Spinal cord (tissue), 10 donors: ENCODE measurements around the gene SERPINA6. TPM values are rescaled to one million over a fixed set of nuclear protein-coding genes. Genes with fewer than 3 reads are reported as not detected.
"Not testable (repeated sequence)": the region's sequence is repeated elsewhere in the genome, so short reads cannot be mapped to it uniquely, and the experiment has no call there.

ENCODE experiments used
- DNase-seq, 6 donors: peaks; one replicate each; pipeline versions ENCODE4 v3.0.0 to v3.0.0-alpha.2; 2013 to 2015; ENCODE audit warnings: low spot score in 6 of 6, low read depth in 4 of 6
- H3K27ac ChIP-seq: one replicate; pipeline ENCODE4 v1.5.1; 2013; ENCODE audit warnings: low read depth, low read length, control low read depth
- H3K27me3 ChIP-seq: one replicate; pipeline ENCODE4 v1.6.1; 2013; ENCODE audit warnings: low read length; ENCODE audit not compliant: control insufficient read depth, insufficient read depth
- H3K36me3 ChIP-seq: one replicate; pipeline ENCODE4 v1.6.1; 2013; ENCODE audit warnings: low read length; ENCODE audit not compliant: control insufficient read depth, insufficient read depth
- H3K4me1 ChIP-seq: one replicate; pipeline ENCODE4 v1.6.1; 2013; ENCODE audit warnings: low read length; ENCODE audit not compliant: control insufficient read depth, insufficient read depth
- H3K4me3 ChIP-seq: one replicate; pipeline ENCODE4 v1.5.1; 2013; ENCODE audit warnings: low read depth, low read length, control low read depth
- H3K9me3 ChIP-seq: one replicate; pipeline ENCODE4 v1.6.1; 2013; ENCODE audit warnings: low read length; ENCODE audit not compliant: control insufficient read depth, insufficient read depth
- WGBS: methylation state at CpG from one replicate; pipeline ENCODE4 v1.1.5; 2013; ENCODE audit warnings: missing lambda C conversion rate; ENCODE audit not compliant: insufficient coverage; 5-methylcytosine and 5-hydroxymethylcytosine counted together
- polyA plus RNA-seq, 2 donors: library from polyadenylated mRNA; unstranded; fragments of 120-200 nt; gene quantifications; one replicate each; pipeline ENCODE4 v1.2.1, GENCODE V29; 2013; ENCODE audit not compliant: insufficient read length in 2 of 2
- total RNA-seq, 2 donors: library from RNA; depleted of rRNA in 1 of 2; stranded (reverse); fragments of 120-200 nt in 1 of 2; fragments of >200 nt in 1 of 2; gene quantifications; one replicate each; pipeline versions ENCODE4 v1.2.3 to v1.2.4, GENCODE V29; 2013 to 2014
- donor health status: healthy.

The SERPINA6 gene
- total and polyA plus RNA-seq, 4 donors: 0.06 TPM; not detected in 3

DNA sequence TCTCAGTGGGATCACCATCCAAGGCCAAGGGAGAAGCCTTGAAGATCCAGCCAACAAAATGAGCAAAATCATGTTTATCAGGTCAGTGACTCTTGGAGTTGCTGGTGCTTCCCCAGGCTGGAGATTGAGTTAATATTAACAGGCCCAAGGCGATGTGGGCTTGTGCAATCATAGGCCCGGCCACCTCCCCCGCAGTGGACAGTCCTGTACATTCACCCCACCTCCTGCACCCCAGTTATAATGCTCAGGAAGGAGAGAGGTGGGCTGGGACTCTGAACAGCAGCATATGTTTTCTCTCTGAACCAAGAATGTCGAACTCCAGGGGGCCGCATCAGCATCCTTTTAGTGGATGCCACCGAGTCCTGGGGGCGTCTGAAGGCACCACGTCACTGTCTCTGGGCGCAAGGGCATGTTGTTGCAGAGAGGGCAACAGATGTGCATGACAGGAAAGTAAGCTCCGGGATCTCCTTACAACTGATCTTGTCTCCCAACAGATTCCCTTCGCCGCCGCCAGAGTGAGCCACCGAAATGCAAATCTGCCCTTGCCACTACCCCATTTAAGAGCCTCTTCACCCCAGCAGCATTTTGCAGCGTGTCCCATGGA lies 32.2 kb upstream of the SERPINA6 start:
- Histone ChIP-seq H3K27me3 (no peaks in the 10 kb centered on the region), H3K9me3 (no peaks in the 10 kb centered on the region), H3K4me3 (no peak overlapping the region), H3K36me3 (no peaks in the 10 kb centered on the region), H3K27ac (no peak overlapping the region), H3K4me1 (peaks cover 6% of the 10 kb centered on the region)
- peak in 4 of 6 donors; percentile 5 to 77 (median 32) for DNase-seq
- WGBS: 20% methylated on average over 11 of the region's 15 CpGs

DNA sequence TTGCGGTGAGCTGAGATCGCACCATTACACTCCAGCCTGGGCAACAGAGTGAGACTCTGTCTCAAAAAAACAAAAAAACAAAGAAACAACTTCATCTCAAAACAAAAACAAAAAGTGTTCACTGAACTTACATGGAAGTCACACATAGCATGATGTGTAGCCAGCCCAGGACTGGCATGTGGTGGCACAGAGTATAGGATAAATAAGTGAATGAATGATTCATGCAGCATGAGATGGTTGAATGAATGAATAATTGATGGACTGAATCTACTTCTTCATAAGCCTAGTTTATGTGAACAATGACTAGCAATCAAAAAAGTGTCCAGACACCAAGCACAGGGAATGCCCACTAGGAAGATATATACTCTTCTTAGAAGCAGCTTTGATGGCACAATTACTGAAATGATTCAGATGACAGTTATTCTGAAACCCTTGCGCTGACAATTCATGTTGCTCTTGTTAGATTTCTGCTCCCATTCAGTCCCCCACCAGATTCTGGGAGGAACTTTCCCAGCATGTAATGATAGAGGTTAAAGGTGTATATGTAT lies 31.6 kb upstream of the SERPINA6 start:
- Histone ChIP-seq H3K27ac (no peak overlapping the region), H3K4me1 (peaks cover 6% of the 10 kb centered on the region), H3K36me3 (no peaks in the 10 kb centered on the region), H3K9me3 (no peaks in the 10 kb centered on the region), H3K4me3 (no peak overlapping the region), H3K27me3 (no peaks in the 10 kb centered on the region)
- no peak for DNase-seq
- WGBS: 100% methylated on average over 1 of the region's 3 CpGs

DNA sequence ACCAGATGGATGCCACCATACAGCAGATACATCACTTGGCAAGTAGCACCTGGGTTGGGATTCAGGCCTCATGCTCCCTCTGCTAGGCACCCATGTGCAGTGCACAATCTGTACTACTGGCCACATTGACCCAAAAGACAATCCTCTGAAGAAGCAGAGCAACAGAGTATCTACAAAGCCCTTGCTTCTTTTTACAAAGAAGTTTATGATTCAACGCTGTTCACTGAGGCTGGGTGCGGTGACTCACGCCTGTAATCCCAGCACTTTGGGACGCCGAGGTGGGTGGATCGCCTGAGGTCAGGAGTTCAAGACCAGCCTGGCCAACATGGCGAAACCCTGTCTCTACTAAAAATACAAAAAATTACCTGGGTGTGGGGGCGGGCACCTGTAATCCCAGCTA lies 31.1 kb upstream of the SERPINA6 start:
- not testable (repeated sequence) for H3K4me3 ChIP-seq, H3K36me3 ChIP-seq, H3K27ac ChIP-seq, H3K27me3 ChIP-seq, DNase-seq, H3K9me3 ChIP-seq, H3K4me1 ChIP-seq
- 98% methylated on average over 5 of the region's 8 CpGs for WGBS

DNA sequence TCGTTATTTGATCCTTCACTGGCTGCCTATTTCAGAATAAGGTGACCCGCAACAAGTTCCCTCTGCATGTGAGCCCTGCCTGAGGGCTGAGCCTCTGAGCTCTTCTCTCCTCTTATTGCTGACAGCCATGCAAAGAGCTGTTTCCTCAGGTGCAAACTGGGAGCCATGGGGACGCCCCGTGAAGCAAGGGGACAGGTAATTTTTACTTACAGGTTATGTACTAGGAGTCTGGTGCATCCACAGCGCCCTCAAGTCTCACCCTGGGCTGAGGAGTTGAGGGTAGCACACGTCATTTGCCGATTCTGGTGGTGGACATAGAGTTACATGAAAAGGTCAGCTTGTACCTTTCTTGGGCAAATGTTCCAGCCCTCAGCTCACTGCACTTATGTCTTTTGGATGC lies 26.1 kb upstream of the SERPINA6 start:
- Histone ChIP-seq H3K27ac (no peak overlapping the region), H3K36me3 (no peaks in the 10 kb centered on the region), H3K4me1 (no peaks in the 10 kb centered on the region), H3K4me3 (no peak overlapping the region), H3K9me3 (no peaks in the 10 kb centered on the region), H3K27me3 (no peaks in the 10 kb centered on the region)
- no peak for DNase-seq
- 81% methylated on average over 7 of the region's 7 CpGs for WGBS

DNA sequence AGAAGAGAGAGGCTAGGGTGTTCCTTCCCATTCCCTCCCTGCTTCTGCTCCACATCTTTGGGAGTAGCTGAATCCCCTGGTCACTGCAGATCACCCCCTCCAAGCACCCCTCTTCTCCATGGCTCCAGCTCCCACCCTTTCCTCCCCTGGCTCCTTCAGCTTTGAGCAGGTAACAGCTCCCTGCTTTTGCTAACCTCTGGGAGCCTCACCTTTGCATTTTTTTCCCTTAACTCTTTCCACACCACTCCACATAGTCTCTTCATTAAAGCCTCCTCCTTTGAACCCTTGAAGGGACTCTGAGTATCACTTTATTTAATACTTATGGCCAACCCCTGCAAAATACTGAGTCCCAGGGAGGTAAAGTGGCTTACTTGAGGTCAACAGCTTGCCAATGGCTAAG lies 25.7 kb upstream of the SERPINA6 start:
- Histone ChIP-seq H3K36me3 (no peaks in the 10 kb centered on the region), H3K4me3 (no peak overlapping the region), H3K27me3 (no peaks in the 10 kb centered on the region), H3K4me1 (no peaks in the 10 kb centered on the region), H3K9me3 (no peaks in the 10 kb centered on the region), H3K27ac (no peak overlapping the region)
- DNase-seq: no peak

DNA sequence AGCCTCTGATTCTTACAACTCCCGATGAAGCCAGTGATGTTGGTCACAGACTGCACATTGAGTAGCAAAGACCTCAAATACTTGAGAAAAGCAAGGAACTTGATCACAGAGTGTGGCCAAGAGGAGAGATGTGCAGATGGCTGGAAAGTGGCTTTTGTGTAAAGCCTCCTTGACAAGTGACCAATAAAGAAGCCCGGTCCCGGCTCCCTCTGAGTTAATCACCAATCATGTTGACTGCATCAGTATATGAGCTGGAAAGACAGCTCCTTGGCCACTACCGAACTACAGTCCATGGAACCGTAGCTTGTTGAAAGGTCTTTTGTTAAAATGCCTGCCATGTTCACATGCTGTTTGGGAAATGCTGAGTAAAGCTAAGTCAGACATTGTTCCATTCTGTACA lies 23.7 kb upstream of the SERPINA6 start:
- whole genome bisulfite sequencing: 76% methylated on average over 5 of the region's 5 CpGs
- Histone ChIP-seq H3K27me3 (no peaks in the 10 kb centered on the region), H3K4me1 (no peaks in the 10 kb centered on the region), H3K36me3 (no peaks in the 10 kb centered on the region), H3K27ac (no peak overlapping the region), H3K9me3 (no peaks in the 10 kb centered on the region), H3K4me3 (no peak overlapping the region)
- DNase-seq: no peak

DNA sequence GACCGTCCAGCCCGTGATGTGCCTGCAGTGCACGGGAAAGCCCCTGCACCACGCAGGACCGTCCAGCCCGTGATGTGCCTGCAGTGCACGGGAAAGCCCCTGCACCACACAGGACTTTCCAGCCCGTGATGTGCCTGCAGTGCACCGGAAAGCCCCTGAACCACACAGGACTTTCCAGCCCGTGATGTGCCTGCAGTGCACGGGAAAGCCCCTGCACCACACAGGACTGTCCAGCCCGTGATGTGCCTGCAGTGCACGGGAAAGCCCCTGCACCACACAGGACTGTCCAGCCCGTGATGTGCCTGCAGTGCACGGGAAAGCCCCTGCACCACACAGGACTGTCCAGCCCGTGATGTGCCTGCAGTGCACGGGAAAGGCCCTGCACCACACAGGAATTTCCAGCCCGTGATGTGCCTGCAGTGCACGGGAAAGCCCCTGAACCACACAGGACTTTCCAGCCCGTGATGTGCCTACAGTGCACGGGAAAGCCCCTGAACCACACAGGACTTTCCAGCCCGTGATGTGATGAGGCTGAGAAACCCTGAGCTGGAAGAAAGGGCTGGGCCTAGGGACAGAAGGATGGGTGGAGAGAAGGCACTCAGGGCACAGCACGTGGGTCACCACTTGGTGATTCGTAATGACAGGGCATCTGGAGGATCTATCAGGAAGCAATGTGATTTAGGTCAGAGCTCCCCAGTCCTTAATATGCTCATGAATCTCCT lies 23.1 kb upstream of the SERPINA6 start:
- DNase-seq, H3K4me3 ChIP-seq, H3K27ac ChIP-seq, H3K4me1 ChIP-seq, H3K36me3 ChIP-seq, H3K27me3 ChIP-seq, H3K9me3 ChIP-seq: not testable (repeated sequence)
- WGBS: 90% methylated on average over 20 of the region's 24 CpGs

DNA sequence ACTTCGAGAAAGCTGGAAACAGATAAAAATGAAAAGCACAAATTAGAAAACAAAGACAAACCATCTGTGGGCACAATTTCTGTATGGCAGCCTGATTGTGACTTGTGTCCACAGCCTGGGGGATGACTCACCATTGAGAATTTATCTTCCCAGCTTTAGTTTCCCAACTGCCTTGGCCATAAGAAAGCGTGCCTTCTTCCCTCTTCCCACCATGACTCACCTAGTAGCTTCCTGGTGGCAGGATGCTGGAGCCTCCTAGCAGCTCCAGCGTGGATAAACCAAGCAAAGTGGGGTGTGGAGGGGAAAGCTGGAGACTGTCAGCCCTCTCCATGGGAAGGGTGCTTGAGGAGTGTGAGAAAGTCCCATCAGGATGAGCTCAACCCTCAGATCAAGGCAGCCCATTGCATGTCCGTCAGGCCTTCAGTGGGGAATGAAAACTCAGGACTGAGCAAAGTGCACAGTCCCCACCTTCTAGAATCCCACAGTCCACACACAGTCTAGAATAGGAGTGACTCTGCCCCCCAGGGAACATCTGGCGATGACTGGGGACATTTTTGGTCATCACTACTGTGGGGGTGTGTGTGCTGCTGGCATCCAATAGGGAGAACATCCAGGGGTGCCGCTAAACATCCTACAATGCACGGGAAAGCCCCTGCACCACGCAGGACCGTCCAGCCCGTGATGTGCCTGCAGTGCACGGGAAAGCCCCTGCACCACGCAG lies 22.4 kb upstream of the SERPINA6 start:
- H3K4me1 ChIP-seq: no peaks in the 10 kb centered on the region
- no peak for DNase-seq
- no peaks in the 10 kb centered on the region for H3K9me3 ChIP-seq
- H3K27me3 ChIP-seq: no peaks in the 10 kb centered on the region
- no peaks in the 10 kb centered on the region for H3K36me3 ChIP-seq
- no peak overlapping the region for H3K4me3 ChIP-seq
- H3K27ac ChIP-seq: no peak overlapping the region
- 95% methylated on average over 4 of the region's 12 CpGs for WGBS

DNA sequence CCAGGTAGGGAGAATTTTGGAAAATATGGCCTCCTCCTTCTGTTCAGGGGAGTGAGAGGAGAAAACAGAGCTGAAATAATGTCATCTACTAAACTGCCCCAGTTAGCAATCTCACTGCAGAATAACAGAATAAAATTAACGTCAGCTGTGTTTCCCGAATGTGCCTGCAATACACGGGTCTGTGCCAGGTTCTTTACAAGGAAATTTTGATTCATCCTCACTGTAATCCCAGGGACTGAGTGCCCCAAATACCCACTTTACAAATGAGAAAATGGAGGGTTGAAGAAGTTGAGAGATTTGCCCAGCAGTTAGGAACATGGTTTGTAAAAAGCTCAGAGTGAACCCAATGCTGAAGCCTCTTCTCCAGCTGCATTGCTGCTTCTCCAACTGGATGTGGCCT lies 21.3 kb upstream of the SERPINA6 start:
- Histone ChIP-seq H3K4me3 (no peak overlapping the region), H3K27me3 (no peaks in the 10 kb centered on the region), H3K27ac (no peak overlapping the region), H3K4me1 (no peaks in the 10 kb centered on the region), H3K36me3 (no peaks in the 10 kb centered on the region), H3K9me3 (no peaks in the 10 kb centered on the region)
- no peak for DNase-seq
- no CpG with 5 or more reads among the region's 3 CpGs for WGBS
